HEK293 (cell line): ENCODE data around the gene VAMP8.
"Not testable (repeated sequence)": the region's sequence is repeated elsewhere in the genome, so short reads cannot be mapped to it uniquely, and the experiment has no call there.

Experiments used
- CTCF ChIP-seq: fragments of 450-650 bp; formaldehyde crosslinking; IDR thresholded peaks from 2 replicates; pipeline ENCODE4 v1.5.1; 2016; ENCODE audit warnings: missing biosample characterization, missing genetic modification characterization
- REST ChIP-seq: fragments of 450-650 bp; formaldehyde crosslinking; IDR thresholded peaks from 2 replicates; pipeline ENCODE4 v1.5.1; 2016; ENCODE audit warnings: missing biosample characterization, missing genetic modification characterization
- ZNF132 ChIP-seq: fragments of 450-650 bp; formaldehyde crosslinking; IDR thresholded peaks from 2 replicates; pipeline ENCODE4 v1.5.1; 2017; ENCODE audit warnings: missing biosample characterization, missing genetic modification characterization, borderline replicate concordance
- ZNF140 ChIP-seq: fragments of 450-650 bp; formaldehyde crosslinking; IDR thresholded peaks from 2 replicates; pipeline ENCODE4 v1.5.1; 2016; ENCODE audit warnings: missing biosample characterization, missing genetic modification characterization
- ZNF274 ChIP-seq, 2 experiments: fragments of 200-500 bp in 1 of 2; fragments of 450-650 bp in 1 of 2; sonication (Bioruptor generic) in 1 of 2; formaldehyde crosslinking in 1 of 2; IDR thresholded peaks; 2 replicates each; pipeline versions ENCODE4 v1.5.1 to v1.6.1; 2014 to 2016; ENCODE audit warnings: borderline replicate concordance in 1 of 2, inconsistent platforms in 1 of 2, low read length in 1 of 2, missing biosample characterization in 1 of 2, missing genetic modification characterization in 1 of 2
- ZNF529 ChIP-seq: fragments of 450-650 bp; formaldehyde crosslinking; IDR thresholded peaks from 2 replicates; pipeline ENCODE4 v1.5.1; 2017; ENCODE audit warnings: missing genetic modification characterization, missing biosample characterization; ENCODE audit not compliant: insufficient replicate concordance
- ZSCAN5A ChIP-seq: fragments of 450-650 bp; formaldehyde crosslinking; IDR thresholded peaks from 2 replicates; pipeline ENCODE4 v1.5.1; 2016; ENCODE audit warnings: missing biosample characterization, missing genetic modification characterization

- TF ChIP-seq ZNF529 (tag by site-specific recombination); ZSCAN5A (tag by site-specific recombination); ZNF132 (tag by site-specific recombination); ZNF140 (tag by site-specific recombination); CTCF; REST (tag by site-specific recombination); ZNF274 (IDR thresholded peaks at IDR 0.05; ENCODE audit: low read length); ZNF274 (tag by site-specific recombination; IDR thresholded peaks at IDR 0.05; ENCODE audit: borderline replicate concordance): not testable (repeated sequence)
Observed at GRCh38 chr2:85592299-85592698, 14.9 kb downstream of the VAMP8 start.
